IMR-90 (cell line): ENCODE data around the gene ZFR. TPM values are rescaled to one million over a fixed set of nuclear protein-coding genes. Genes with fewer than 3 reads are reported as not detected.

Source experiments
- ATAC-seq: fragments of 200-7000 bp; cut with Tn5 transposase; 2 replicates; pipeline ENCODE4 v1.9.1; 2020; ENCODE audit warnings: low read depth, mild to moderate bottlenecking, moderate library complexity
- BruUV-seq: library from RNA; stranded (reverse); fragments of 400-500 nt; replicated peaks from 2 replicates; lab custom pipeline; 2021; lab: Mats Ljungman, UMichigan
- CTCF ChIA-PET: fragments of 300-600 bp; formaldehyde crosslinking; extraction: SDS; loops from one replicate; lab custom pipeline; 2021; ENCODE audit warnings: antibody characterized with exemption; lab: Yijun Ruan, JAX
- POLR2A ChIA-PET: fragments of 300-600 bp; sonication (Branson Sonifier 250); formaldehyde crosslinking; loops from one replicate; lab custom pipeline; 2022; ENCODE audit warnings: antibody characterized with exemption; ENCODE audit not compliant: unreplicated experiment; lab: Charles Lee
- DNase-seq: peaks from one replicate; pipeline ENCODE4 v3.0.0; 2013
- H2AFZ ChIP-seq: replicated peaks from 2 replicates; pipeline ENCODE3; 2013; ENCODE audit warnings: low read length, mild to moderate bottlenecking; ENCODE audit not compliant: poor library complexity
- H2AK5ac ChIP-seq: 2 replicates; pipeline ENCODE4 v1.6.1; 2013; ENCODE audit warnings: low read depth, low read length, inconsistent platforms
- H2AK9ac ChIP-seq: replicated peaks from 2 replicates; pipeline ENCODE3; 2013; ENCODE audit warnings: mild to moderate bottlenecking, low read depth, low read length, moderate library complexity; ENCODE audit not compliant: poor library complexity
- H2BK120ac ChIP-seq: 2 replicates; pipeline ENCODE4 v1.6.1; 2013; ENCODE audit warnings: low read depth, low read length, inconsistent platforms
- H2BK15ac ChIP-seq: 3 replicates; pipeline ENCODE4 v1.6.1; 2013; ENCODE audit warnings: low read depth, low read length, inconsistent platforms
- H2BK20ac ChIP-seq: 2 replicates; pipeline ENCODE4 v1.6.1; 2013; ENCODE audit warnings: low read depth, mild to moderate bottlenecking, inconsistent platforms, low read length, moderate library complexity
- H2BK5ac ChIP-seq: 2 replicates; pipeline ENCODE4 v1.6.1; 2013; ENCODE audit warnings: mild to moderate bottlenecking, low read depth, low read length, inconsistent platforms; ENCODE audit not compliant: poor library complexity, severe bottlenecking
- H3K14ac ChIP-seq: replicated peaks from 2 replicates; pipeline ENCODE4 v1.6.1; 2013; ENCODE audit warnings: low read depth, low read length, inconsistent platforms
- H3K18ac ChIP-seq: 2 replicates; pipeline ENCODE4 v1.6.1; 2013; ENCODE audit warnings: low read depth, low read length, control low read depth
- H3K23ac ChIP-seq: 2 replicates; pipeline ENCODE4 v1.6.1; 2013; ENCODE audit warnings: low read depth, low read length, inconsistent platforms
- H3K27ac ChIP-seq: 2 replicates; pipeline ENCODE4 v1.5.1; 2013; ENCODE audit warnings: mild to moderate bottlenecking, control low read depth, low read length; ENCODE audit not compliant: insufficient read depth
- H3K27me3 ChIP-seq: 2 replicates; pipeline ENCODE4 v1.6.1; 2013; ENCODE audit warnings: low read length; ENCODE audit not compliant: control insufficient read depth, insufficient read depth
- H3K36me3 ChIP-seq: 2 replicates; pipeline ENCODE4 v1.6.1; 2013; ENCODE audit warnings: low read length, mixed read lengths; ENCODE audit not compliant: control insufficient read depth, insufficient read depth
- H3K4ac ChIP-seq: 2 replicates; pipeline ENCODE4 v1.6.1; 2013; ENCODE audit warnings: low read depth, low read length, inconsistent platforms
- H3K4me1 ChIP-seq: 2 replicates; pipeline ENCODE4 v1.6.1; 2013; ENCODE audit warnings: low read length, mixed read lengths; ENCODE audit not compliant: control insufficient read depth, insufficient read depth
- H3K4me2 ChIP-seq: 2 replicates; pipeline ENCODE4 v1.6.1; 2013; ENCODE audit warnings: low read depth, mild to moderate bottlenecking, control low read depth, low read length, moderate library complexity
- H3K4me3 ChIP-seq: 2 replicates; pipeline ENCODE4 v1.5.1; 2013; ENCODE audit warnings: low read depth, mild to moderate bottlenecking, control low read depth, low read length, moderate library complexity; ENCODE audit not compliant: insufficient read depth
- H3K56ac ChIP-seq: 2 replicates; pipeline ENCODE4 v1.6.1; 2013; ENCODE audit warnings: low read length, inconsistent platforms; ENCODE audit not compliant: insufficient read depth; ENCODE audit errors: extremely low read depth
- H3K79me1 ChIP-seq, 2 experiments: 2 replicates each; pipeline ENCODE4 v1.6.1; 2013; ENCODE audit warnings: low read length in 2 of 2, inconsistent platforms in 1 of 2, low read depth in 1 of 2
- H3K9ac ChIP-seq: 2 replicates; pipeline ENCODE4 v1.6.1; 2013; ENCODE audit warnings: low read depth, low read length, control low read depth
- H3K9me1 ChIP-seq: 2 replicates; pipeline ENCODE4 v1.6.1; 2013; ENCODE audit warnings: low read length, inconsistent platforms; ENCODE audit not compliant: insufficient read depth
- H3K9me3 ChIP-seq: 2 replicates; pipeline ENCODE4 v1.6.1; 2013; ENCODE audit warnings: low read length; ENCODE audit not compliant: control insufficient read depth, insufficient read depth
- H4K20me1 ChIP-seq: 2 replicates; pipeline ENCODE4 v1.6.1; 2013; ENCODE audit warnings: low read length, inconsistent platforms; ENCODE audit not compliant: insufficient read depth
- H4K5ac ChIP-seq: 2 replicates; pipeline ENCODE4 v1.6.1; 2013; ENCODE audit warnings: mild to moderate bottlenecking, low read depth, low read length, control low read depth
- H4K8ac ChIP-seq, 2 experiments: 2 replicates each; pipeline ENCODE4 v1.6.1; 2013; ENCODE audit warnings: low read depth in 2 of 2, low read length in 2 of 2, control low read depth in 1 of 2, inconsistent platforms in 1 of 2
- H4K91ac ChIP-seq: 2 replicates; pipeline ENCODE4 v1.6.1; 2013; ENCODE audit warnings: low read depth, low read length, inconsistent platforms; ENCODE audit not compliant: insufficient read depth
- BHLHE40 ChIP-seq: fragments of 150-350 bp; IDR thresholded peaks from 2 replicates; pipeline ENCODE4 v1.6.1; 2016; ENCODE audit warnings: mild to moderate bottlenecking, low read depth, low read length
- CEBPB ChIP-seq: IDR thresholded peaks from 2 replicates; pipeline ENCODE4 v1.6.1; 2012; ENCODE audit warnings: low read depth, low read length, improper control_type of control experiment
- FOS ChIP-seq: fragments of 150-350 bp; IDR thresholded peaks from 2 replicates; pipeline ENCODE4 v1.6.1; 2016; ENCODE audit warnings: low read depth, low read length
- MAZ ChIP-seq: IDR thresholded peaks from 2 replicates; pipeline ENCODE4 v1.6.1; 2012; ENCODE audit warnings: low read depth, mild to moderate bottlenecking, low read length, improper control_type of control experiment, moderate library complexity, borderline replicate concordance
- MXI1 ChIP-seq: IDR thresholded peaks from 2 replicates; pipeline ENCODE4 v1.6.1; 2012; ENCODE audit warnings: low read depth, mild to moderate bottlenecking, low read length, moderate library complexity, borderline replicate concordance
- NFE2L2 ChIP-seq: fragments of 150-350 bp; IDR thresholded peaks from 2 replicates; pipeline ENCODE4 v1.6.1; 2016; ENCODE audit warnings: low read depth, mild to moderate bottlenecking, low read length
- RAD21 ChIP-seq: IDR thresholded peaks from 2 replicates; pipeline ENCODE4 v1.6.1; 2012; ENCODE audit warnings: low read length, improper control_type of control experiment
- WGBS, 2 experiments: methylation state at CpG; one replicate each; pipeline versions ENCODE4 v1.1.5 to v1.1.7; 2013; ENCODE audit warnings: missing lambda C conversion rate in 2 of 2; ENCODE audit not compliant: insufficient read length in 1 of 2; ENCODE audit errors: extremely low coverage in 2 of 2; 5-methylcytosine and 5-hydroxymethylcytosine counted together
- dilution Hi-C: fragments of 300-500 bp; cut with HindIII; formaldehyde crosslinking; loops from one replicate; pipeline ENCODE4 v1.14.3; 2018; ENCODE audit warnings: low sequenced_read_pairs; ENCODE audit not compliant: unreplicated experiment
- in situ Hi-C: fragments of 300-500 bp; cut with MboI; formaldehyde crosslinking; loops from 3 replicates; pipeline ENCODE4 v1.14.3; 2019; ENCODE audit warnings: low sequenced_read_pairs, inconsistent platforms, mixed read lengths
- intact Hi-C: fragments of 100-400 bp; cut with micrococcal nuclease; formaldehyde crosslinking; loops from 2 replicates; pipeline ENCODE4 v1.10.0; 2022
- polyA plus RNA-seq, 3 experiments: library from polyadenylated mRNA; depleted of rRNA; stranded (reverse); fragments of >200 nt; gene quantifications; 2 replicates each; pipeline ENCODE4 v1.2.3, GENCODE V29; 2012; ENCODE audit warnings: low replicate concordance in 1 of 3
- total RNA-seq: library from RNA; depleted of rRNA; stranded (reverse); fragments of >200 nt; gene quantifications from 2 replicates; pipeline ENCODE4 v1.2.3, GENCODE V29; 2012
- TF ChIP-seq, protein P1 (sequence below): fragments of 150-350 bp; IDR thresholded peaks from 2 replicates; pipeline ENCODE4 v1.6.1; 2016; ENCODE audit warnings: low read depth, mild to moderate bottlenecking, low read length, moderate library complexity, borderline replicate concordance

The ZFR gene
- total and polyA plus RNA-seq, 2 of the 4 experiments (the other 2 are of a cell fraction) = 30.4 to 81.4 TPM

DNA sequence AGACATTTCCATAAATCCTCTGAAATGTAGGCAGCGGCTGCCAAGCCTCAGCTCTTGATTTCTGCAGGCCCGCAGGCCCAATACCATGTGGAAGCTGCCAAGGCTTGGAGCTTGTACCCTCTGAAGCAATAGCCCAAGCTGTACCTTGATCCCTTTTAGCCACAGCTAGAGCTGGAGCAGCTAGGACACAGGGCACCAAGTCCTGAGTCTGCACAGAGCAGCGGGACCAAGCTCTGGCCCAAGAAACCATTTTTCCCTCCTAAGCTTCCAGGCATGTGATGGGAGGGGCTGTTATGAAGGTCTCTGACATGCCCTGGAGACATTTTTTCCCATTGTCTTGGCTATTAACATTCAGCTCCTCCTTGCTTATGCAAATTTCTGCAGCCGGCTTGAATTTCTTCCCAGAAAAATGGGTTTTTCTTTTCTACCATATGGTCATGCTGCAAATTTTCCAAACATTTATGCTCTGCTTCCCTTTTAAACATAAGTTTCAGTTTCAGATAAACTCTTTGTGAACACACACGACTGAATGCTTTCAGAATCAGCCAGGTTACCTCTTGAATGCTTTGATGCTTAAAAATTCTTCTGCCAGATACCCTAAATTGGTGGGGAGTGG is 14.4 kb upstream of the ZFR start:
- WGBS, 2 experiments = 75% methylated on average over 2 of the region's 5 CpGs; no CpG with 5 or more reads in 1 of the 2 experiments
- Histone ChIP-seq H3K9ac (no peak overlapping the region), H2AK5ac (no peak overlapping the region), H3K9me1 (no peaks in the 10 kb centered on the region), H2BK120ac (no peak overlapping the region), H4K5ac (no peak overlapping the region), H3K4me2 (no peak overlapping the region), H3K4me3 (no peak overlapping the region), H4K20me1 (no peaks in the 10 kb centered on the region), H3K14ac (no peak overlapping the region), H3K27me3 (peaks cover 20% of the 10 kb centered on the region), H3K18ac (no peak overlapping the region), H3K56ac (no peak overlapping the region), H2BK5ac (no peak overlapping the region), H2BK15ac (no peak overlapping the region), H3K23ac (no peak overlapping the region), H3K4me1 (peaks cover 7% of the 10 kb centered on the region), H2BK20ac (no peak overlapping the region), H3K27ac (no peak overlapping the region), H3K79me1 (no peaks in the 10 kb centered on the region), H3K36me3 (no peaks in the 10 kb centered on the region), H3K9me3 (no peaks in the 10 kb centered on the region), H4K91ac (no peak overlapping the region), H4K8ac (no peak overlapping the region), H2AFZ (no peak overlapping the region), H3K4ac (no peak overlapping the region), H2AK9ac (no peak overlapping the region)
- ChIA-PET POLR2A (no interaction called here), CTCF (no interaction called here)
- no TSS peak for BruUV-seq
- dilution Hi-C loops = no loop called here
- intact Hi-C loops = no loop called here
- DNase-seq = no peak
- in situ Hi-C loops = no loop called here
- TF ChIP-seq MXI1 (no peak), BHLHE40 (no peak), FOS (no peak), MAZ (no peak), CEBPB (no peak), RAD21 (no peak), NFE2L2 (no peak)
- TF ChIP-seq, protein P1, sequence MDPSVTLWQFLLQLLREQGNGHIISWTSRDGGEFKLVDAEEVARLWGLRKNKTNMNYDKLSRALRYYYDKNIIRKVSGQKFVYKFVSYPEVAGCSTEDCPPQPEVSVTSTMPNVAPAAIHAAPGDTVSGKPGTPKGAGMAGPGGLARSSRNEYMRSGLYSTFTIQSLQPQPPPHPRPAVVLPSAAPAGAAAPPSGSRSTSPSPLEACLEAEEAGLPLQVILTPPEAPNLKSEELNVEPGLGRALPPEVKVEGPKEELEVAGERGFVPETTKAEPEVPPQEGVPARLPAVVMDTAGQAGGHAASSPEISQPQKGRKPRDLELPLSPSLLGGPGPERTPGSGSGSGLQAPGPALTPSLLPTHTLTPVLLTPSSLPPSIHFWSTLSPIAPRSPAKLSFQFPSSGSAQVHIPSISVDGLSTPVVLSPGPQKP = no peak
- ATAC-seq = no peak
